GM18867 (cell line): ENCODE measurements around the gene BDKRB2.

Experiments
- ATAC-seq: cut with Tn5 transposase; IDR thresholded peaks from one replicate; pipeline ENCODE4 v1.9.1; 2021; ENCODE audit warnings: mild to moderate bottlenecking, moderate library complexity; ENCODE audit not compliant: unreplicated experiment

The BDKRB2 gene

GRCh38 chr14:96197969-96198368 lies 6.7 kb upstream of the BDKRB2 start:
- no peak for ATAC-seq

DNA sequence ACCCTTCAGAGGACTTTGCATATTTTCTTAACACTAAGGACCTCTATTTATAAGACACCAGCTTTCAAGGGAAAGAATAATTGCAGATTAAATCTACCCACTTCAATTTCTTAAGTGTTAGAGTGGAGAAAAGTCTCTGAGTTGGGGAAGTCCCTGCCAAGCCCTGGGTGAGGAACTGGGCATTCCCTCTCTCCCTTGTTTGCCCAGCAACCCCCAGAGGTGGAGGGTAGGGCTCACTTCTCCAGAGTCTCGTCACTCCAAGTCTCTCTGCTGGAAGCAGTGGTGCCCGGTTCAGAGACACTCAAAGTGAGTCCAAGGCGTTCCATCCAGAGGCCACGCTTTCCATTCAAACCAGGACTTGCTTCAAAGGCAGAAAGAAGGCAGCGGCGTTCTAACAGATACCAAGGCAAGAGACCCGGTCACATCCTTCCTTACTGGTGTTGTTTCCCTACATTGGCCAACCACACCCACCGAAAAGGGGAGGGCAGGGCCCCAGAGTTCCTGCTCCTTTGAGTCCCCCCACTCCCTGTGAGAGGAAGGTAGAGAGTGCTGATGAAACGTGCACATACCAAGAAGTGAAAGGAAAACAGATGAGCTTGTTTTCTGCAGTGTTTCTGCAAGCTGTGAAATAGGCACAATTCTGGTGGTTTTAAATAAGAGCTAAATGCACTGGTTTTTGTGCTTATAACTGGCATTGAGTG lies 6.1 kb upstream of the BDKRB2 start:
- no peak for ATAC-seq

DNA sequence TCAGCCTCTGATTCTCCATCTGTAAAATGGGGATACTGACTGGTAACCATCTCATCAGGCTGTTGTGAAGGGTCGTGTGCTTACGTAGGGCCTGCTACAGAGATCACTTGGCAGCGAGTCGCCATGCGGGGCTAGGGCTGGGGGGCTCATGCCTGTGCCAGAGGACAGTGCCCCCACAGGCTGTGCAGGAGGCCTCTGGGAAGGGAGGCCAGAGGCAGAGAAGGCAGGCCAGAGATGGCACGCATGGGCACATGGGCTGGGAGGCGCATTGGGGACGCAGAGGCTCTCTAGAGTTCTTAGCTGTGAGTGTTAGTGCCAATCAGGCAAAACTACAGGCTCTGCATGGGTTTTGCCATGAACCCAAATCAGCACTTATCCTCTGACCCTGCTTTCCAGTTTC lies 3.5 kb upstream of the BDKRB2 start:
- ATAC-seq = no peak

- ATAC-seq = no peak
Observed at GRCh38 chr14:96201965-96202364, 2.7 kb upstream of the BDKRB2 start.

DNA sequence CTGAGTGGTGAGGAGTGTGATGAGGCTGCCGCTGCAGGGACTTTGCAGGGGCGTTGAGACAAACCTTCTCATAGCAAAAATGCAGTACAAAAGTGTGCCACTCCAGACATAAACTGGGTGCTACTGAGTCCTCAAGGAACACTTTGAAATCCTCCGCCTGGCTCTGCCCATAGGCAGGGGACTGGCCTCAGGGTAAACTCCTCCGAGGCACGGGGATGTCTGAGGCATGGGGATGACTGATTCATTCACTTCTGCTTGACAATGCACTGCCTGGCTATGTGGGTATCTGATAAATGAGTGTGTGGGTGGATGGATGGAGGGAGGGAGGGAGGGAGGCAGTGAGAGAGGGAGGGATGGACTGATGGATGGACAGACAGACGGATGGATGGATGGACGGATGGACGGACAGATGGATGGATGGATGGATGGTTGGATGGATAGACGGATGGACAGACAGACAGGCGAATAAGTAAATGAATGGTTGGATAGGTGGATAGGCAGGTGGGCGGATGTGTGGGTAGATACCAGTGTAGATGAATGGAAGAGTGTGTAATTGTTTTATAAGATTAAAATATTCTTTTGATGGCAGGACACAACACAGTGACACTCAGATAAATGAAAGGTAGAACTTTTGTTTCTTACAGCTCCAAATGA lies 2.1 kb upstream of the BDKRB2 start:
- no peak for ATAC-seq

GRCh38 chr14:96203116-96203515 lies 1.5 kb upstream of the BDKRB2 start:
- no peak for ATAC-seq

GRCh38 chr14:96203635-96204034 lies 1.0 kb upstream of the BDKRB2 start:
- ATAC-seq = no peak

DNA sequence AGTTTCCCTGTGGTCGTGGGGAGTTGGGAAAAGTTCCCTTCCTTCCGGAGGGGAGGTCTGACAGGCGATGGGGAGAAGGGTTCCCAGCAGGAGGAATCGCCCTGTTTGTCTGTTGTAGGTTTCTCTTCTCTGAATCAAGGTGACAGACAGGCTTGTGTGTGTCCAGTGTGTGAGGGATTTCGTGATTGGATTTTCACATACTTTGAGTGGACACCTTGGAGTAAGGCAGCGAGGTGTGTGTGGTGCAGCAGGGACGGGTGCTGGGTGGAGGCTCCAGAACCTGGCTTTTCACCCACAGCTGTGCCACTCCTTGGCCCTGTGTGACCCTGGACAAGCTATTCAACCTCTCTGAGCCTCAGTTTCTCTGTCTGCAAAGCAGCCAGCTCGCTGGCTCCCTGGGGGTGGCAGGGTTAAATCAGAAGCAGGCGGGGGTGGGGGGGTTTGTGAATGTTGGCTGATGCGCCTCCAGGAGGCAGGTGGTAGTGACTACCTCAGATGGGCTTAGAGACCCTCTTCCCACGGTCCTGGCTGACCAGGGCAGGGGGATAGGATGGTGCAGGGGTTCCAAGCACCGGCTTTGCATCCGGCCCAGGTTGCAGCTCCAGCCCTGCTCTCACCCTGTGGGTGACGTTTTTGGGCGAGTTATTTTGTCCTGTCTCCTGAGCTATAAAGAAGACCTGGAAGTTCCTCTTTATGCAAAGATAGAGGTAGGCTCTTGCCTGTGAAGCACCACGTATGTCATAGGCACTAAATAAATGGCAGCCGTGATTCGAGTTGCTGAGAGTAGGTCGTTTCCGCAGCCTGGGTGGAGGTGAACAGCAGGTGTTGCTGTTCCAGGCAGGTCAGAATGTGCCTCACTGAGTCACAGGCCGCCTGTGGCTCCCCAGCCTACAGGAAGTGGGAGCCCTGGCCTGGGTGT lies 679 bp downstream of the BDKRB2 start:
- ATAC-seq = no peak

DNA sequence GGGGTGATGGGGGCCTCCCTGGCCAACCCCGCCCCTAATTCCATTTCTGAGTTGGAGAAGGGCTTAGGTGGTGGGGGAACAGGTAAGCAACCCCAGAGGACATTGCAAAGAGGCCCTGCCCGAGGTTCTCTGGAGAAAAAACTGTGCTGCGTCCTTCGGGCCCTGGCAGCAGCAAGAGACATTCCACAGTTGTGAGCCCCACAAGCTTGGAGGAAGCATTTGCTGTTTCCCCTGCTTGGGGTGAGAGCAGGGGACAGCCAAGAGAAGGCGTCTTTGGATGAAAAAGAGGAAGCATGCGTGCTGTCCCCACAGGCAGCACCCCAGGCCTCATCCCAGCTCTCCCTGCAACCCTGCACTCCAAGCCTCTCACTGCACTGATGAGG lies 1.3 kb downstream of the BDKRB2 start:
- ATAC-seq = no peak

DNA sequence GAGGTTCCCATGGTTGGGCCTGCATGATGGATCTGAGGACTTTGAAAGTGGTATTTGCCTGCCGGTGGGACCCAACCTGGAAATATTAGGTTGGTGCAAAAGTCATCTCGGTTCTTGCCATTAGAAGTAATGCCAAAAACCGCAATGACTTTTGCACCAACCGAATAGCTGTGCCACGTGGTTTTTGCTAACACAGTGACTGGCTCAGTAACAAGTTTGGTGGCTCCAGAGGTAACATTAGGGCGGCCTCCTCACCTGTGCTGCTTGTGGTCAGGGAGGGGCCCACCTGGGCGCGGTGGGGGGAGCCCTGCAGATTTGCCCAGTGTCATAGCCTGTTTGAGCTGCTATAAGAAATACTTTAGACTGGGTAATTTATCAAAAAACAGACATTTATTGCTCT lies 1.8 kb downstream of the BDKRB2 start:
- ATAC-seq = no peak

- ATAC-seq = no peak
Observed at GRCh38 chr14:96207686-96208085, 3.0 kb downstream of the BDKRB2 start.

DNA sequence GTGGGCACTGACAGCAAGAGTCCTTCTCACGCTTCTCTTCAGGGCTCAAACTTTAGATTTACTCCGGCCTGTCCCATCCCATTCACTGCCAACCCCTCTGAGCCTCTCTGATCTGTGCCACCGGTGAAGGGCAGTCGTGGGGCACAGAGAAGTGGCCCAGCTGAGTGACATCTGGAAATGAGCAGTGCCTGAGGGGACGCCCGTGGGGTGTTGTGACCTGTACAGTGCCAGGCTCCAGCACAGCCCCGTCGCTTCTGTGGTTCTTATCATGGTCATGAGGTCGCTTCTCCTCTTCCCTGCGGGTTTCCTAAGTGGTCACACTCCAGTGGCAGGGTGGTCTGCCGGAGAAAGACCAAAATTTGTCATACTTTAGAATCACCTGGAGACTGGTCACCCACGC lies 4.1 kb downstream of the BDKRB2 start:
- ATAC-seq = no peak

- no peak for ATAC-seq
Observed at GRCh38 chr14:96212140-96212539, 7.5 kb downstream of the BDKRB2 start.

GRCh38 chr14:96212896-96213295 lies 8.3 kb downstream of the BDKRB2 start:
- ATAC-seq = no peak

DNA sequence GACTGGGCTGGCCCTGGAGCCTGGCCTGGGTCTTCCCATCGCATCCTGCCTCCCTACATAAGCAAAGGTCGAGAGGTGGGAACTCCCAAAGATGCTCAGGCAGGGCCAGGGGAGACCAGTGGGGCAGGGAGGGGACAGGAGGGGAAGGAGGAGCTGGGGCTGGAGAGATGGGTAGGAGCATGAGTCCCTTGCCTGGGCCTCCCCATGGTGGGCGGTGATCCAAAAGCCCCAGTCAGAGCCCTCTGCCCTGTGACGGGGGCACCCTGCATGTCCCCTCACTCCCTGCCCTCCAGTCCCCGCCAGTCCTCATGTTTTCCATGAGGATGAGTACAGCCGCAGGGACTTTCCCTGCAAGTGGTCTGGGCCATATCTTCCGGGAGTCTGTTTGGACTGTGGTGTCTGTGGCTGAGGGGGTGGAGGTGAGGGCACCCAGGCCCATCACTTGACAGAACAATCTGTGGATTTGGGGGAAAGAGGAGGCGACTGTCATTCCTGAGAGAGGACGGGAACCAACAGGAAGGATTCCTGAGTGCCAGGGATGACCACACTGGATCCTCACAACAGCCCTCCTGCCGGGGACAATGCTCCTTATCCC lies 9.3 kb downstream of the BDKRB2 start:
- ATAC-seq = no peak

- no peak for ATAC-seq
Observed at GRCh38 chr14:96214793-96215192, 10.2 kb downstream of the BDKRB2 start.

DNA sequence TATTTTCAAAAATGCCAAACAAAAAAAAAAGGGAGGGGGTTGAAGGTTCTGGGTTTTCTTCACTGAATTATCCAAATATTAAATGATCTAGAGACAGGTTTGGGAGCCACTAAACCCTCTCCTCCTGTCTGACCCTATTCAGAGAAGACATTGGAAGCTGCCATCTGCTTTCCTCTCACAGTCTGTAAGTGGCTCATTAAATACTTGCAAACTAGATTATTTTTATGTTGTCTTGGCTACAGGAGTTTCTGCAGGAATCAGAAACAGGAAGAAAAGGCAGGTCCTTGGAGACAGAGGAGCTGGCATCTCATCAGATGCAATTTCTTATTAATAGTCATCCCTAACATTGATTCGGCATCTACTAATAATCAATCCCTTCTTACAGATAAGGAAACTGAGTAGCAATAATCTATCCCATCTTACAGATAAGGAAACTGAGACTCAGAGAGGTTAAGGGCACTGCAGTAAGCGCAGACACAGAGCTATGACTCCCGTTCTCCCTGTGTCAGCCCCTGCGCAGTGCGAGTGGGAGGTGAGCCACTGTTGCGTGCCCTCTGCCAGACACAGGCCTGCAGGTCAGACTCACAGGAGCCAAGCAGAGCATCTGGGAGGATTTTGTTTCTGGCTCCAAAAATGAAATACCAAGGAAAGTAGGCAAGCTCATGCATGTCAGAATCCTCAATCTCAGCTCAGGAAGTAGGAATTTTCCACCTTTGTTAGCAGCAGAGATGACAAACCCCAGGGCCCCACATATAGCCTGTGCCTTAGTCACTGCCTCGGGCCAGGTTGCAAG lies 11.0 kb downstream of the BDKRB2 start:
- no peak for ATAC-seq

- no peak for ATAC-seq
Observed at GRCh38 chr14:96216627-96217026, 12.0 kb downstream of the BDKRB2 start.

GRCh38 chr14:96217376-96217913 lies 12.8 kb downstream of the BDKRB2 start:
- ATAC-seq = no peak

- ATAC-seq = no peak
Observed at GRCh38 chr14:96221109-96221650, 16.5 kb downstream of the BDKRB2 start.
